ENCODE data around the gene SRSF10.

Gene SRSF10

GRCh38 chr1:24005163-24005562 lies 25.0 kb upstream of the SRSF10 start:
- Histone ChIP-seq H3K27me3 (ENCODE audit: insufficient read depth, low read length) (peaks cover 5% of the 10 kb centered on the region), H2AFZ (ENCODE audit: low read length) (no peak overlapping the region), H3K4me3 (ENCODE audit: low read depth, low read length, poor library complexity, severe bottlenecking) (no peak overlapping the region), H3K36me3 (ENCODE audit: insufficient read depth, low read length) (no peaks in the 10 kb centered on the region), H3K27ac (ENCODE audit: low read depth, low read length, poor library complexity, severe bottlenecking) (no peak overlapping the region), H4K20me1 (ENCODE audit: insufficient read depth, low read length) (no peaks in the 10 kb centered on the region), H3K9me3 (ENCODE audit: low read length) (no peaks in the 10 kb centered on the region), H3K9me2 (ENCODE audit: low read depth, low read length) (no peaks in the 10 kb centered on the region), H3K9ac (ENCODE audit: low read length) (no peak overlapping the region), H3K4me1 (ENCODE audit: insufficient read depth, low read length, severe bottlenecking) (no peaks in the 10 kb centered on the region), H3K4me2 (ENCODE audit: low read length) (no peak overlapping the region), H3K79me2 (ENCODE audit: insufficient read depth, low read length) (no peaks in the 10 kb centered on the region), H3F3A (ENCODE audit: insufficient read depth, low read length) (no peaks in the 10 kb centered on the region)
- TF ChIP-seq EZH2 (IDR thresholded peaks at IDR 0.05; ENCODE audit: borderline replicate concordance, low read length), result no peak
- TF ChIP-seq, protein P1, sequence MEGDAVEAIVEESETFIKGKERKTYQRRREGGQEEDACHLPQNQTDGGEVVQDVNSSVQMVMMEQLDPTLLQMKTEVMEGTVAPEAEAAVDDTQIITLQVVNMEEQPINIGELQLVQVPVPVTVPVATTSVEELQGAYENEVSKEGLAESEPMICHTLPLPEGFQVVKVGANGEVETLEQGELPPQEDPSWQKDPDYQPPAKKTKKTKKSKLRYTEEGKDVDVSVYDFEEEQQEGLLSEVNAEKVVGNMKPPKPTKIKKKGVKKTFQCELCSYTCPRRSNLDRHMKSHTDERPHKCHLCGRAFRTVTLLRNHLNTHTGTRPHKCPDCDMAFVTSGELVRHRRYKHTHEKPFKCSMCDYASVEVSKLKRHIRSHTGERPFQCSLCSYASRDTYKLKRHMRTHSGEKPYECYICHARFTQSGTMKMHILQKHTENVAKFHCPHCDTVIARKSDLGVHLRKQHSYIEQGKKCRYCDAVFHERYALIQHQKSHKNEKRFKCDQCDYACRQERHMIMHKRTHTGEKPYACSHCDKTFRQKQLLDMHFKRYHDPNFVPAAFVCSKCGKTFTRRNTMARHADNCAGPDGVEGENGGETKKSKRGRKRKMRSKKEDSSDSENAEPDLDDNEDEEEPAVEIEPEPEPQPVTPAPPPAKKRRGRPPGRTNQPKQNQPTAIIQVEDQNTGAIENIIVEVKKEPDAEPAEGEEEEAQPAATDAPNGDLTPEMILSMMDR (IDR thresholded peaks at IDR 0.05; ENCODE audit: low read length), result no peak

- Histone ChIP-seq H3K9ac (ENCODE audit: low read length) (no peak overlapping the region), H3K36me3 (ENCODE audit: insufficient read depth, low read length) (no peaks in the 10 kb centered on the region), H3K4me3 (ENCODE audit: low read depth, low read length, poor library complexity, severe bottlenecking) (no peak overlapping the region), H4K20me1 (ENCODE audit: insufficient read depth, low read length) (no peaks in the 10 kb centered on the region), H2AFZ (ENCODE audit: low read length) (no peak overlapping the region), H3F3A (ENCODE audit: insufficient read depth, low read length) (no peaks in the 10 kb centered on the region), H3K4me1 (ENCODE audit: insufficient read depth, low read length, severe bottlenecking) (no peaks in the 10 kb centered on the region), H3K4me2 (ENCODE audit: low read length) (no peak overlapping the region), H3K27ac (ENCODE audit: low read depth, low read length, poor library complexity, severe bottlenecking) (no peak overlapping the region), H3K79me2 (ENCODE audit: insufficient read depth, low read length) (no peaks in the 10 kb centered on the region), H3K9me3 (ENCODE audit: low read length) (no peaks in the 10 kb centered on the region), H3K9me2 (ENCODE audit: low read depth, low read length) (no peaks in the 10 kb centered on the region), H3K27me3 (ENCODE audit: insufficient read depth, low read length) (no peaks in the 10 kb centered on the region; the same call in 1 of the 2 replicates)
- TF ChIP-seq, protein P1 (IDR thresholded peaks at IDR 0.05; ENCODE audit: low read length), result no peak
- no peak for TF ChIP-seq EZH2 (IDR thresholded peaks at IDR 0.05; ENCODE audit: borderline replicate concordance, low read length)
These were observed 24.0 kb upstream of the SRSF10 start for GRCh38 chr1:24004132-24004531.

DNA sequence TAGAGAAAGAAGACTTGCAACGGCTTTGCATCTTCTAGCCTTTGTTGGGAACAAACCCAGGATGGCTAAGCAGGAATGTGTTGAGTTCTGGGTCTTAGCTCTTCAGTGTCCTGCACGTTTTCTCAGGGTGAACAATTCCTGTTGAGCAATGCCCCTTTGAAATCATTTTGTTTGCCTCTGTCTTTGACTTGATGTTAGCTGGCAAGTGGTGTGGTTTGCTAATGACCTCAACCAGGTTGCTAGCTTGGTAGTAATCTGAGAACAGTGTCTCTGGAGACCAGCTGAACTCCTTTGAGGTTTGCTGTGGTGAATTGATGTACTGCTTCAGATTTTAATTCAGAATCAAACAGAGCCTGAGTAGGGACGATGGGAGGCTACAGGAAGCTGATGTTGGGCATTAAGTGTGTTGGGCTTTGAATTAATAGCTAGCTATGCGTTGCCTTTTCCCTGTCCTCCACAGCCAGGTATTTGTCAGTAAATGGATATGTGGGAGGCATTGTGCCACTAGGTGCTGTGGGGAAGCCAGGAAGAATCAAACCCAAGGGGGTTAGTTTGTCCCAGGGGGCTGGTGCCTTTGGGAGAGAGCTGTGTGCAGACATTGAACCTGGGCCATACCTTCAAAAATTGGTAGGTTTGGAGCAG lies 23.3 kb upstream of the SRSF10 start:
- Histone ChIP-seq H3K36me3 (ENCODE audit: insufficient read depth, low read length) (no peaks in the 10 kb centered on the region), H3K4me3 (ENCODE audit: low read depth, low read length, poor library complexity, severe bottlenecking) (no peak overlapping the region), H3F3A (ENCODE audit: insufficient read depth, low read length) (no peaks in the 10 kb centered on the region), H3K4me2 (ENCODE audit: low read length) (no peak overlapping the region), H3K27me3 (ENCODE audit: insufficient read depth, low read length) (no peaks in the 10 kb centered on the region; the same call in 1 of the 2 replicates), H3K4me1 (ENCODE audit: insufficient read depth, low read length, severe bottlenecking) (no peaks in the 10 kb centered on the region), H3K9me3 (ENCODE audit: low read length) (no peaks in the 10 kb centered on the region), H3K27ac (ENCODE audit: low read depth, low read length, poor library complexity, severe bottlenecking) (no peak overlapping the region), H3K79me2 (ENCODE audit: insufficient read depth, low read length) (no peaks in the 10 kb centered on the region), H2AFZ (ENCODE audit: low read length) (no peak overlapping the region), H4K20me1 (ENCODE audit: insufficient read depth, low read length) (no peaks in the 10 kb centered on the region), H3K9me2 (ENCODE audit: low read depth, low read length) (no peaks in the 10 kb centered on the region), H3K9ac (ENCODE audit: low read length) (no peak overlapping the region)
- TF ChIP-seq, protein P1 (IDR thresholded peaks at IDR 0.05; ENCODE audit: low read length), result no peak
- TF ChIP-seq EZH2 (IDR thresholded peaks at IDR 0.05; ENCODE audit: borderline replicate concordance, low read length), result no peak
